GM21423 (cell line): ENCODE measurements around the gene ANKRD22.
"Not testable (repeated sequence)": the region's sequence is repeated elsewhere in the genome, so short reads cannot be mapped to it uniquely, and the experiment has no call there.

ENCODE experiments used
- ATAC-seq: cut with Tn5 transposase; IDR thresholded peaks from one replicate; pipeline ENCODE4 v1.9.1; 2021; ENCODE audit warnings: mild to moderate bottlenecking, moderate library complexity; ENCODE audit not compliant: unreplicated experiment

ANKRD22 gene

DNA sequence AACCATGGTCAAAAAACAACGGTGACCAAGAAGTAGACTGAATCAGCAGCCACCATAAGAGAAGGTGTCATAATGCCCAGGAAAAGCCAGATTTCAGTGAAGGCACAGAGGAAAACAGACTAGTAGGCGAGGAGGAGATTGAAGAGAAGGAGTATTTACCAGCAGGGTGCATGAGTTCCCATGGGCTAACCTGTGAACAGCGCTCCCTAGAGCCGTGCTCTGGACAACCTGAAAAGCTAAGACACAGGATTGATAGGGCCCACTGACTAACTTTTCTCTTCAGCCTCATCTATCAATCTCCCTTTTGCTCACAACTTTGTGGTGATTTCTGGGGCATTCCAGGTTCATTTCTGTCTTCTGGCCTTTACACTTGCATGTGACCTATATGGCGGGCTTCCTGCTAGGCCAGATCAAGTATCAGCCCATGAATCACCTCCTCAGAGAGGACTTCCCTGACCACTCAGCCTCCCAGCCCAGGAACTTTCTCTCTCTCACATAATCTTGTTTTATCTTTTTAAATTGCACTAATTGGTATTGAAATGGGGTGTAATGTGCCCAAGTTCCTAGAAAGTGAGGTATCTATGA is 12.8 kb downstream of the ANKRD22 start:
- ATAC-seq: no peak

DNA sequence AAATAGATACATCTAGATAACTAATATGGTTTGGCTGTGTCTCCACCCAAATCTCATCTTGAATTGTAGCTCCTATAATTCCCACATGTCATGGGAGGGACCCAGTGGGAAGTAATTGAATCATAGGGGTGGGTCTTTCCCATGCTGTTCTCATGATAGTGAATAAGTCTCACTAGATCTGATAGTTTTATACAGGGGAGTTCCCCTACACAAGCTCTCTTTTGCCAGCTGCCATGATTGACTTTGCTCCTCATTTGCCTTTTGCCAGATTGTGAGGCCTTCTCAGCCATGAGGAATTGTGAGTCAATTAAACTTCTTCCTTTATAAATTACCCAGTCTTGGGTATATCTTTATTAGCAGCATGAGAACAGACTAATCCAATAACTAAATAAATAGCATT is 14.0 kb downstream of the ANKRD22 start:
- not testable (repeated sequence) for ATAC-seq

GRCh38 chr10:88835910-88836221 is 15.8 kb downstream of the ANKRD22 start:
- no peak for ATAC-seq

GRCh38 chr10:88835096-88835909 is 16.3 kb downstream of the ANKRD22 start:
- ATAC-seq: peak; percentile 70

DNA sequence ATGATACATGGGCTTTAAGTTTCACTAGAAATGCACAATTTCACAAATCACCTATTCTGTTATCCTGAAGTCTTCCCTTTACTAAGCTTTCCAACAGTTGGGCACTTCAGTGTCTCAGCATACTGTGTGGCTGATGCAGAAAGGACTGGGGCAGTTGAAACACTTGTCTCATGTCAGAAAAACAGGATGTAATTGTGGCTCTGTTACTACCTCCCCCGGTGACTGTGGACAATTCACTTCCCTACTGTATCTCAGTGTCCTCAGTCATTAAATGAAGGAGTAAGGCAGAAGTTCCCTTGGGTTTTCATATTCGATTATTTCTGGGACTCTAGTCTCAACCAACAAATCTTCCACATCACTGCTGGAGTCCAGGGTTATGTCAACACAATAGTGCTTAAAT is 17.9 kb downstream of the ANKRD22 start:
- no peak for ATAC-seq

DNA sequence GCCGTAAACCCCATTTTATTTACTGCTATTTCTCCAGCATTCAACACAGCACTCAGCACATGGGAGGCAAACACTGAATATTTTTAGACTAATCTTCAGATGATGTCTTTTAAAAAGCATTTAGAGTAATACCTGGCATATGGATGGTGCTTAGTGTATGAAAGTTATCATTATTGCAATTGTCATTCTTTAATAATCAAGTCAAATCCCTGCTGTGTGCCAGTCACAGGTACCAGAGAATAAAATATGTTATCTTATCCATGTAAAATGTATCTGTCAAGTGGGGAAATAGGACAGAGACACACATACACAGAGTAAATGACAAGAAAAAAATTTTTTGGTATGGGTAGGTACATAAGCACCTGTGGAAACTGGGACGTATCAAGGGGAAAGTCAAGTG is 18.5 kb downstream of the ANKRD22 start:
- ATAC-seq: no peak

- no peak for ATAC-seq
Measured at GRCh38 chr10:88832376-88832775, 19.3 kb downstream of the ANKRD22 start.

DNA sequence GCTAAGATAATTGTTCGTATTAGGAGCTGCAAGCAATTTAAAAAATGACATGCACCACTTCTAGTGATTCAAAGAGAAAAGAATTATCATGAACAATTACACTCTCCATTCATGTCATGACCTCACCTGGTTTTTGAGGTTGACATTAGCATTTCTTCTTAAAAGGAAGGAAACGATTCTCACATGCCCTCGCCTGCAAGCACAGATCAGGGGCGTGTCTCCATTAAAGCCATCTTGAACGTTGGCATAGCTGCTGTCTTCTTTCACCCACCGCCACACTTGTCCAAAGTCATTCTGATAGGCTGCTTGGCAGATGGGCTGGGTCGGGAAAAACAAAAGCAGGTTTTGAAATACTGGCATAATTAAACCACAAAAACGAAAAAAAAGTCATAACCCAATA is 19.9 kb downstream of the ANKRD22 start:
- ATAC-seq: no peak

- ATAC-seq: no peak
Measured at GRCh38 chr10:88830643-88831268, 20.9 kb downstream of the ANKRD22 start.

DNA sequence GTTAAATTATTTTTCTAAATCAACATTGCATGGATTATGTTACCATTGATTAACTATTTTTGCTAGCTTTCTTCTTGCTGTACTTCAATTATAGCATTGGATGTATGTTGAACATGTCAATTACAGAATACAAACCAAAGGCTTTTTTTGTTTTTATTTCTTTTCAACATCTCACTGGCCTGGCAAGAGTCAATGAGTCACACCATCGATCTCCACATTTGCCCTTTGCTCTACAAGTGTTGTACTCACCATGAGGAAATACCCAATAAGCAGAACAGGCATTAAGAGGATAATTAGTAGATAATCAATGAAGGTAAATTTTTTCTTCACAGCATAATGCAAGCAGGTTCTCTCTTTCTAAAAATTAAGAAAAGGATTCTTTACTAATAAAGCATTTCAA is 23.3 kb downstream of the ANKRD22 start:
- no peak for ATAC-seq

- no peak for ATAC-seq
Measured at GRCh38 chr10:88827671-88828070, 24.0 kb downstream of the ANKRD22 start.

DNA sequence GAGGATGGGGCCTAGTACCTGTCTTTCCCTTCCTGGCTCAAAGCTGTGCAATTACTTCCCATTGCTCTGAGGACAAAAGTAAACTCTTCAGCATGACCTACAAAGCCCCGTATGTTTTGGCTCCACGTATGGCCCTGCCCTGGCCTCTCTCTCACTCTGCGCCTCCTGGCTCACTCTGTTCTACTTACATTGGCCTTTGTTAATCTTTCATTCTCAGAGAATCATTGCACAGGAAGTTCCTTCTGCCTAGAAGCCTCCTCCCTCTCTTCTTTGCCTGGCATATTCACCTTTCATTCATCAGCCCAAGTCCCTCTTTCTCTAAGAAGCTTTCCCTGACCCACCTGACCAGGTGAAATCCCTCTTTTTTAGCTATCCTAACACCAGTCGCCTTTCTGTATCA is 25.3 kb downstream of the ANKRD22 start:
- no peak for ATAC-seq

- no peak for ATAC-seq
Measured at GRCh38 chr10:88820748-88821401, 30.8 kb downstream of the ANKRD22 start.

- no peak for ATAC-seq
Measured at GRCh38 chr10:88819290-88819689, 32.4 kb downstream of the ANKRD22 start.

DNA sequence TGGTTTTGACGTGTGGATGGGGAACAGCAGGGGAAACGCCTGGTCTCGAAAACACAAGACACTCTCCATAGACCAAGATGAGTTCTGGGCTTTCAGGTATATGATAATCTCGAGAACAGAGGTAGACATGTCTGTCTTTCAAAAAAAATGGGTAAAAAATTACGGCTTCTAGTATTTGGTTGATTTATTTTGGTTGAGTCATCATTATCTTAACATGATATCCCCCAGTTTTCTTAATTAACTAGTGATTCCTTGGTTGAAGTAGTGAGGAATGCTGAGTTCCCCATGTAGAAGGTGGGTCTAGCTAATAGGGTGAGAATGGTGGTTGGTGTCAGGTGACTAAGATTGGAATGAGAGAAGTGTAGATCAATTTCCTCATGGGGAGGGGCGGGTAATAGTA is 38.4 kb downstream of the ANKRD22 start:
- no peak for ATAC-seq

DNA sequence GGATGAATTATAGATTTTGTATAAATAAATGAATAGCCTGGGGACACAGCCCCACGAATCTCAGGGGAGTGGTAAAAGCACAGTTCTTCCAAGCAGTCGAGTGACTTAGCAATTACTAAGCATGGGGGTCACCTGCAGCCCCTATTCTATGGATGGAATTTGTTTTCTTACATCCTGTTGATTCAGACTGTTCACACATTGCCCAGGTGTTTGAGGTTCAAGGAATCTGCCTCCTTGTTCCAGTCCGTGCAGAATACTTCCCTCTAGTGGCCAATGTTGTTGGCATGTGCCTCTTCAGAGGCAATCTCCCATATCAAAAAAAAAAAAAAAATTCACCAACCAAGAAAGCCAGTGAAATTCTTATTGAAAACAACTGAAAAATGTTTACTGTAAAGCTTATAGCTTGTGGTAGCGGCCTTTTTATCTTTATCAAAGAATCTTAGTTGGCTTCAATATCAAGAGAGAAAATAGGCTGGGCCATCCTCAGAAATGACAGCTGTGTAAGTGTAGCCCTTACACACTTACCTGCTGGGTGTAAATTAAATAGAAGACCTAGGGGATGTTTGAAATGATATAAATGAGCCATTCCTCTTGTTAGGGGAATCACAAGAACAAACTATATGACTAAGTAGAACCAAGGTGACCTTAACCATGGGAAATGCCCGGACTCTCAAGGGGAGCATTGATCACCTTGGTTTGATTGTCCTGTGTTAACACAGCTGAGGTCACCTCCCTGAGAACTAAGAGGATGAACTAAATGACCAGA is 41.3 kb downstream of the ANKRD22 start:
- ATAC-seq: no peak

- no peak for ATAC-seq
Measured at GRCh38 chr10:88809621-88810020, 42.0 kb downstream of the ANKRD22 start.

GRCh38 chr10:88805924-88806323 is 45.7 kb downstream of the ANKRD22 start:
- ATAC-seq: no peak

GRCh38 chr10:88805361-88805760 is 46.3 kb downstream of the ANKRD22 start:
- no peak for ATAC-seq

GRCh38 chr10:88804083-88804812 is 47.4 kb downstream of the ANKRD22 start:
- no peak for ATAC-seq
